Endothelial cell of umbilical vein (primary cell): ENCODE results near the gene TTLL11. TPM values are rescaled to one million over a fixed set of nuclear protein-coding genes. Genes with fewer than 3 reads are reported as not detected.
"Not testable (repeated sequence)": the region's sequence is repeated elsewhere in the genome, so short reads cannot be mapped to it uniquely, and the experiment has no call there.

Source experiments
- BruUV-seq: library from RNA; stranded (reverse); fragments of 400-500 nt; replicated peaks from 2 replicates; lab custom pipeline; 2021; lab: Mats Ljungman, UMichigan
- CTCF ChIA-PET: fragments of 300-600, 350-600 bp; sonication (Branson Sonifier 250); formaldehyde crosslinking; loops from one replicate; lab custom pipeline; 2021; ENCODE audit warnings: antibody characterized with exemption, inconsistent platforms; lab: Charles Lee
- POLR2A ChIA-PET: fragments of 300-600, 350-600 bp; sonication (Branson Sonifier 250); formaldehyde crosslinking; loops from one replicate; lab custom pipeline; 2021; ENCODE audit warnings: antibody characterized with exemption, inconsistent platforms; lab: Charles Lee
- DNase-seq: peaks from one replicate; pipeline ENCODE4 v3.0.0-alpha.2; 2011; ENCODE audit warnings: low read depth, low spot score
- FAIRE-seq: peaks from 2 replicates; lab custom pipeline; 2011; peaks lifted over from hg19 to GRCh38; lab: Jason Lieb, UNC
- H2AFZ ChIP-seq: 2 replicates; pipeline ENCODE4 v1.6.0; 2012; ENCODE audit warnings: low read depth, low read length, control low read depth, inconsistent platforms
- H3K27ac ChIP-seq: 2 replicates; pipeline ENCODE4 v1.5.1; 2011; ENCODE audit warnings: low read depth, mild to moderate bottlenecking, control low read depth, low read length, moderate library complexity; ENCODE audit not compliant: insufficient read depth
- H3K27me3 ChIP-seq, 2 experiments: 2 replicates each; pipeline versions ENCODE4 v1.6.0 to v1.6.1; 2011; ENCODE audit warnings: low read length in 2 of 2, mixed read lengths in 1 of 2; ENCODE audit not compliant: control insufficient read depth in 2 of 2, insufficient read depth in 2 of 2
- H3K36me3 ChIP-seq, 2 experiments: 2 replicates in 1 of 2; 3 replicates in 1 of 2; pipeline ENCODE4 v1.5.1; 2011; ENCODE audit warnings: low read length in 2 of 2, mild to moderate bottlenecking in 1 of 2, moderate library complexity in 1 of 2; ENCODE audit not compliant: control insufficient read depth in 2 of 2, insufficient read depth in 2 of 2; ENCODE audit errors: extremely low read depth in 1 of 2
- H3K4me1 ChIP-seq: 3 replicates; pipeline ENCODE4 v1.5.1; 2011; ENCODE audit warnings: mild to moderate bottlenecking, low read length; ENCODE audit not compliant: control insufficient read depth, insufficient read depth; ENCODE audit errors: extremely low read depth
- H3K4me2 ChIP-seq: 2 replicates; pipeline ENCODE4 v1.6.1; 2011; ENCODE audit warnings: low read length, control low read depth, mixed read lengths; ENCODE audit not compliant: insufficient read depth
- H3K4me3 ChIP-seq, 3 experiments: fragments of 200-600 bp in 1 of 3; sonication (generic), shearing (Covaris generic) in 1 of 3; replicated peaks in 1 of 3; 2 replicates each; pipeline ENCODE4 v1.5.1; 2011 to 2016; ENCODE audit warnings: control low read depth in 3 of 3, low read length in 3 of 3, mild to moderate bottlenecking in 2 of 3, inconsistent platforms in 1 of 3, low read depth in 1 of 3, moderate library complexity in 1 of 3; ENCODE audit not compliant: insufficient read depth in 1 of 3
- H3K79me2 ChIP-seq: 2 replicates; pipeline ENCODE4 v1.6.0; 2012; ENCODE audit warnings: low read length, inconsistent platforms; ENCODE audit not compliant: control insufficient read depth, insufficient read depth
- H3K9ac ChIP-seq: replicated peaks from 2 replicates; pipeline ENCODE3; 2011; ENCODE audit warnings: low read length, control low read depth; ENCODE audit not compliant: insufficient read depth; ENCODE audit errors: extremely low read depth
- H3K9me1 ChIP-seq: replicated peaks from 3 replicates; pipeline ENCODE4 v1.6.0; 2011; ENCODE audit warnings: mild to moderate bottlenecking, low read length; ENCODE audit not compliant: control insufficient read depth, insufficient read depth; ENCODE audit errors: extremely low read depth
- H3K9me3 ChIP-seq: replicated peaks from 2 replicates; pipeline ENCODE4 v1.5.1; 2012; ENCODE audit warnings: low read length, inconsistent platforms; ENCODE audit not compliant: control insufficient read depth, insufficient read depth
- H4K20me1 ChIP-seq: replicated peaks from 2 replicates; pipeline ENCODE3; 2011; ENCODE audit warnings: mild to moderate bottlenecking, low read length; ENCODE audit not compliant: control insufficient read depth, insufficient read depth; ENCODE audit errors: extremely low read depth
- EZH2 ChIP-seq: IDR thresholded peaks from 2 replicates; pipeline ENCODE4 v1.6.1; 2012; ENCODE audit warnings: borderline replicate concordance, low read depth, mild to moderate bottlenecking, moderate library complexity, low read length, inconsistent platforms; ENCODE audit not compliant: severe bottlenecking
- FOS ChIP-seq: IDR thresholded peaks from 2 replicates; pipeline ENCODE4 v1.6.1; 2011; ENCODE audit warnings: mild to moderate bottlenecking, low read length, moderate library complexity, borderline replicate concordance; ENCODE audit not compliant: insufficient read depth
- GATA2 ChIP-seq: IDR thresholded peaks from 2 replicates; pipeline ENCODE4 v1.7.0; 2011; ENCODE audit warnings: low read depth, mild to moderate bottlenecking, moderate library complexity, mixed read lengths, low read length; ENCODE audit not compliant: insufficient read length, insufficient read depth
- JUN ChIP-seq: IDR thresholded peaks from 2 replicates; pipeline ENCODE4 v1.6.1; 2011; ENCODE audit warnings: borderline replicate concordance, low read depth; ENCODE audit not compliant: insufficient read length, insufficient read depth
- MAX ChIP-seq: IDR thresholded peaks from 2 replicates; pipeline ENCODE4 v1.6.1; 2011; ENCODE audit not compliant: insufficient read depth, insufficient read length
- MYC ChIP-seq: IDR thresholded peaks from one replicate; pipeline ENCODE4 v1.6.1; 2011; ENCODE audit warnings: mild to moderate bottlenecking, low read depth, low read length
- POLR2A ChIP-seq: IDR thresholded peaks from 2 replicates; pipeline ENCODE4 v1.6.1; 2012; ENCODE audit warnings: low read depth, mild to moderate bottlenecking, control low read depth, low read length
- POLR2AphosphoS5 ChIP-seq: IDR thresholded peaks from 2 replicates; pipeline ENCODE4 v1.6.1; 2012; ENCODE audit warnings: low read depth, mild to moderate bottlenecking, control low read depth, low read length, moderate library complexity; ENCODE audit not compliant: insufficient read depth
- dilution Hi-C: fragments of 300-500 bp; cut with MboI; formaldehyde crosslinking; loops from one replicate; pipeline ENCODE4 v1.15.0; 2019; ENCODE audit warnings: low sequenced_read_pairs; ENCODE audit not compliant: extremely low pct_ligation_motif_present
- intact Hi-C: fragments of 100-400 bp; cut with micrococcal nuclease; formaldehyde crosslinking; loops from one replicate; pipeline ENCODE4 v1.10.0; 2022
- polyA plus RNA-seq, 4 experiments: library from polyadenylated mRNA; depleted of rRNA in 3 of 4; stranded (reverse) in 3 of 4; unstranded in 1 of 4; fragments of >200 nt; gene quantifications; 2 replicates each; pipeline versions ENCODE4 v1.2.1 to v1.2.3, GENCODE V29; 2011 to 2012; ENCODE audit warnings: missing spikeins in 1 of 4
- total RNA-seq: library from RNA; stranded (reverse); gene quantifications from 2 replicates; pipeline ENCODE4 v1.2.3, GENCODE V29; 2021
- TF ChIP-seq, protein P1 (sequence below), 2 donors: IDR thresholded peaks; 1 replicate in 1 of 2; 2 replicates in 1 of 2; pipeline ENCODE4 v1.5.1; 2011; ENCODE audit warnings: low read length in 2 of 2, mild to moderate bottlenecking in 2 of 2, moderate library complexity in 2 of 2, control low read depth in 1 of 2, inconsistent platforms in 1 of 2, low read depth in 1 of 2; ENCODE audit not compliant: insufficient read depth in 1 of 2; ENCODE audit errors: extremely low read depth in 1 of 2

The TTLL11 gene
- total and polyA plus RNA-seq, 2 donors (not counting 3 experiments of a cell fraction or from before 2014, with no cell fraction given) = 4.9 to 5.1 TPM

DNA sequence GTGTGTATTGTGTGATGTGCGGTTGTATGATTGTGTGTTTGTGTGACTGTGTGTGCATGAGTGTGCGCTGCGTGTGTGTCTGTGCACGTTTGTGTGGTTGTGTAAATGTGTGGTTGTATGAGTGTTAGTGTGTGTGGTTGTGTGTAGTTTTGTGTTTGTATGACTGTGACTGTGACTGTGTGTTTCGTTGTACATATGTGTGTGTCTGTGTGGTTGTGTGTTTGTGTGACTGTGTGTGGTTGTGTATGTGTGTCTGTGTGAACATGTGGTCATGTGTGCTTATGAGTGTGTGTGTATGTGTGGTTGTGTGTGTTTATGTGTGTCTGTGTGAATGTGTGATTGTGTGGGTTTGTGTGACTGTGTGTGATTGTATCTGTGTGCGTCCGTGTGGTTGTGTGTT lies 197.8 kb downstream of the TTLL11 start:
- Histone ChIP-seq H2AFZ (no peak overlapping the region), H3K36me3 (no peaks in the 10 kb centered on the region), H3K9me1 (no peaks in the 10 kb centered on the region), H3K9ac (no peak overlapping the region), H3K4me2 (no peak overlapping the region), H4K20me1 (no peaks in the 10 kb centered on the region), H3K4me3 (no peak overlapping the region), H3K27me3 (no peaks in the 10 kb centered on the region), H3K79me2 (no peaks in the 10 kb centered on the region), H3K9me3 (no peaks in the 10 kb centered on the region), H3K4me1 (no peaks in the 10 kb centered on the region), H3K27ac (no peak overlapping the region)
- intact Hi-C loops (no loop called here), dilution Hi-C loops (no loop called here)
- no peak for TF ChIP-seq MAX
- TF ChIP-seq POLR2A = no peak
- TF ChIP-seq FOS = no peak
- no peak for TF ChIP-seq POLR2AphosphoS5
- TF ChIP-seq MYC = no peak
- no peak for TF ChIP-seq EZH2
- TF ChIP-seq JUN = no peak
- TF ChIP-seq GATA2 = no peak
- TF ChIP-seq, protein P1, sequence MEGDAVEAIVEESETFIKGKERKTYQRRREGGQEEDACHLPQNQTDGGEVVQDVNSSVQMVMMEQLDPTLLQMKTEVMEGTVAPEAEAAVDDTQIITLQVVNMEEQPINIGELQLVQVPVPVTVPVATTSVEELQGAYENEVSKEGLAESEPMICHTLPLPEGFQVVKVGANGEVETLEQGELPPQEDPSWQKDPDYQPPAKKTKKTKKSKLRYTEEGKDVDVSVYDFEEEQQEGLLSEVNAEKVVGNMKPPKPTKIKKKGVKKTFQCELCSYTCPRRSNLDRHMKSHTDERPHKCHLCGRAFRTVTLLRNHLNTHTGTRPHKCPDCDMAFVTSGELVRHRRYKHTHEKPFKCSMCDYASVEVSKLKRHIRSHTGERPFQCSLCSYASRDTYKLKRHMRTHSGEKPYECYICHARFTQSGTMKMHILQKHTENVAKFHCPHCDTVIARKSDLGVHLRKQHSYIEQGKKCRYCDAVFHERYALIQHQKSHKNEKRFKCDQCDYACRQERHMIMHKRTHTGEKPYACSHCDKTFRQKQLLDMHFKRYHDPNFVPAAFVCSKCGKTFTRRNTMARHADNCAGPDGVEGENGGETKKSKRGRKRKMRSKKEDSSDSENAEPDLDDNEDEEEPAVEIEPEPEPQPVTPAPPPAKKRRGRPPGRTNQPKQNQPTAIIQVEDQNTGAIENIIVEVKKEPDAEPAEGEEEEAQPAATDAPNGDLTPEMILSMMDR (IDR thresholded peaks at IDR 0.05; ENCODE audit: extremely low read depth in 1 of 2, insufficient read depth in 1 of 2, low read depth in 1 of 2, low read length in 2 of 2) = no peak
- CTCF ChIA-PET = no interaction called here
- POLR2A ChIA-PET = no interaction called here
- no peak for FAIRE-seq
- no TSS peak for BruUV-seq
- no peak for DNase-seq

DNA sequence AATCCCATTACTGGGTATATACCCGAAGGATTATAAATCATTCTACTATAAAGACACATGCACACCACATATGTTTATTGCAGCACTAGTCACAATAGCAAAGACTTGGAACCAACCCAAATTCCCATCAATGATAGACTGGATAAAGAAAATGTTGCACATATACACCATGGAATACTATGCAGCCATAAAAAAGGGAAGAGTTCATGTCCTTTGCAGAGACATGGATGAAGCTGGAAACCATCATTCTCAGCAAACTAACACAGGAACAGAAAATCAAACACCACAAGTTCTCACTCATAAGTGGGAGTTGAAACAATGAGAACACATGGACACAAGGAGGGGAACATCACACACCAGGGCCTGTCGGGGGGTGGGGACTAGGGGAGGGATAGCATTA lies 198.7 kb downstream of the TTLL11 start:
- H2AFZ ChIP-seq, H4K20me1 ChIP-seq, H3K4me1 ChIP-seq, BruUV-seq, H3K9me1 ChIP-seq, H3K36me3 ChIP-seq, H3K9me3 ChIP-seq, dilution Hi-C loops, H3K27ac ChIP-seq, H3K4me3 ChIP-seq, DNase-seq, FAIRE-seq, intact Hi-C loops, POLR2A ChIA-PET, H3K27me3 ChIP-seq, H3K4me2 ChIP-seq, H3K79me2 ChIP-seq, H3K9ac ChIP-seq, CTCF ChIA-PET: not testable (repeated sequence)
